Measurements from ENCODE around the gene UNG.

UNG gene

DNA sequence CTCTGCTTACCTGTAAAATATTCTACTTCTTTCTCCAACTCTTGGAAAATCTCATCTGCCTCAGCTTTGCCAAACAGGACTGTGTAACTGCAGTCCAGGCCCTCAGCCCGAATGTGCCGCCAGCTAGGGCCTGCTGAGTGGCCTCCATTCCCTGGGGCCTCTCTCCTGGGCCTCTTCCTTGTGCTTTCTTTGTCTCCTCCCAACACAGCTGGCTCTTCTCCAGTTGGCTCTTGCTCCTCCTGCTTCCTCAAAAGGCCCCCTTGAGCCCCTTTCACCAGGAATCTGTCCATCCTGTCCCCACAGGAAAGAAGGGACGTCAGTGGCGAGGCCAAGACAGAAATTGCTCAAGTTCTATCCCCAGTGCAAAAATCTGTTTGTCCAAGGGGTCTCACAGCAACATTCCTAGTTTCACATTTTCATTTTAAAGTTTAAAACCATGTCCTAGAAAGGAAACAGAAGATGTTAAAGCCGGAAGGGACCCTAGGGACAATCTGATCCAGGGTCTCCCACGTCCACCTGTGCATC lies 4.8 kb upstream of the UNG start:
- no peak for DNase-seq

DNA sequence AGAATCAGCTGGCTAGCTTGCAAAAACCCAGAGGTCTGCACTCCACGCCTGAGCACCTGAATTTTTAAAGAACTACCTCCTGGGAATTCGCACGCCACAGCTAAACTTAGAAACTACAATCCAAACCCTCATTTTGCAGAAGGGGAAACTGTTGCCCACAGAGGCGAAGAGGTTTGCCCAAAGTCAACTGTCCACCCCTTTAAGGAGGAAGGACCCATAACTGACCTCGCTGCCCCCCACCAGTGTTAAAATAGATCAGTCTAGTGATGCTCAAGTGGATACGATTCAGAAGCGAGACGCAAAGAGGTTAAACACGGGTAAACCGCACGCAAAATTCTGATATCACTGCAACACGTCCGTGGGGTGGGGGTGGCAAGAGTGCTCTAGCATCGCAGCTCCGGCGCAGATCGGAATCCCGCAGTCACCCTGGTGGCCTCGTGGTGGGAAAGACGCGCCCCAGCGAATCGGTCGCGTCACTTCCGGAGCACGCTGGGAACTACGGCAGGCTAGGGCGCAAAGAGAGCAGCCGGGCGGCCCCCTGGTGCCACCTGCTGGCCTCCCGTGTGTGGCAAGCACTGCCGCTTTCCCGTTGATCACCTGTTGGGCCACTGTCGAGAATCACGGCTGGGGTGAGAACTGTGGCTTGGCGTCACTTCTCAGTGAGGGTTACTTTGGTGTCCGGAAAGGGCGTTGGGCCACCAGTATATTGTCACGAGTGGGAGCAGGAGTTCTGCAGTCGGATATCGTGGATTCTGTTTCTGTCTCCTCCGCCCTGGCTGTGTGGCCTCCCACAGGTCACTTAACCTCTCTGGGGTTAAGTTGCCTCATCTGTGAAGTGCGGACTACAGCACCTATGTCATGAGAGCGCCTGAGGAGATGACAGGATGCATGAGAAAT lies 4.1 kb upstream of the UNG start, which contains the start of gene ALKBH2:
TSS of gene ALKBH2 (minus strand) at position 451 of the 897 bp plus-strand sequence. CDS start 686 bp downstream, outside the sequence.
- peak; percentile 91 for DNase-seq

DNA sequence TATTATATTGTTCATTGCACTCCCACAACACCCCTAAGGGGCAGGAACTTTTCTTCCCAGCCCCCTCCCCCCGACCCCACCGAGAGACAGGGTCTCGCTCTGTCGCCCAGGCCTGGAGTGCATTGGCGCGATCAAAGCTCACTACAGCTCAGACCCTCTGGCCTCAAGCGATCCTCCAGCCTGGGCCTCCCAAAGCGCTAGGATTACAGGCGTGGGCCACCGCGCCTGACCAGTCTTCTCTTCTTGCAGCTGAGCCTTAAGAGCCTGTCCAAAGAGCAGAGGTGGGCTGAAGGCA lies 310 bp upstream of the UNG start:
- no peak for DNase-seq

DNA sequence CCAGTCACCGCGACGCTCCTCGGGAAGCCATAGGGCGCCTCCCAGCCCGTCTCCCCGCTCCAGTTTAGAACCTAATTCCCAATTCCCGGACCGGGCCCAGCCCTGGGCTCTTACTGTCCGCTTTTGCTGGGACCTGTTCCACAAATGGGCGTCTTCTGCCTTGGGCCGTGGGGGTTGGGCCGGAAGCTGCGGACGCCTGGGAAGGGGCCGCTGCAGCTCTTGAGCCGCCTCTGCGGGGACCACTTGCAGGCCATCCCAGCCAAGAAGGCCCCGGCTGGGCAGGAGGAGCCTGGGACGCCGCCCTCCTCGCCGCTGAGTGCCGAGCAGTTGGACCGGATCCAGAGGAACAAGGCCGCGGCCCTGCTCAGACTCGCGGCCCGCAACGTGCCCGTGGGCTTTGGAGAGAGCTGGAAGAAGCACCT lies 797 bp downstream of the UNG start:
- no peak for DNase-seq

DNA sequence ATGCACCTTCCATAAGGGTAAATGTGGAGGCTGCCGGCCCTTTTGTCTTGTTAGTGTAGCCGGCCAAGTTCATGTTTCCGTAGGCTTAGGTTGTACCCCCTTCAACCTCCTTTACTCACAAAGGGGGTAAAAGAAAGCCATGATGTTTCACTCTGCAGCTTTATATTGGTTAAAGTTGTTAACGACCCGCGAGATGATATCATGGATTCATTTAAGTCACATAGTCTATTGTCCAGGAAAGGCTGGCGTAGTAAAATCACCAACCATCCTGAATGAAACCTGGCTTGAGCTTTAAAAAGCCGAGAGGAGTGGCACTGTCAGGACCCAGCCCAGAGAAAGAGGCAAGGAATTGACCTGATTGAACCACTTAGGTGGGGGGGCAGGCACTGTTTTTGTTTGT lies 1.3 kb downstream of the UNG start:
- DNase-seq = no peak

DNA sequence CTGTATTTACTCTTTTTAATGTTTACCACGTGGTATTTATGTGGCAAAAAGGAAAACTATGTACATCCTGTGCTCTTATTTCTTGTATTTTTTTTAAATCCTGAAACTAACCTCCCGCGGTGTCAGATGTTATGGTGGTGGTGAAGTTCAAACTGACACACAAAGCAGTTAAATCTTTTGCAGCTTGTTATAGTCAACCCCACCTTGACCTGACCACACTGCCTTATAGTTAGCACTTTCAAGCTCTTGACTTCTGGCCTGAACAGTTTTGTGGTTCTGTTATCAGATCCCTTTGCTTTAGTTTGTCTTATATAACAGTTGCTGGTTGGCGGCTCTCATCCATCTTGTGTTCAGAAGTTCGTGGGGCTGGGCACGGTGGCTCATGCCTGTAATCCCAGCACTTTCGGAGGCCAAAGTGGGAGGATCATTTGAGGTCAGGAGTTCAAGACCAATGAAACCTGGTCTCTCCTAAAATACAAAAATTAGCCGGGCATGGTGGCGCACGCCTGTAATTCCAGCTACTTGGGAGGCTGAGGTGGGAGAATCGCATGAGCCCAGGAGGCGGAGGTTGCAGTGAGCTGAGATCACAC lies 2.1 kb downstream of the UNG start:
- no peak for DNase-seq

DNA sequence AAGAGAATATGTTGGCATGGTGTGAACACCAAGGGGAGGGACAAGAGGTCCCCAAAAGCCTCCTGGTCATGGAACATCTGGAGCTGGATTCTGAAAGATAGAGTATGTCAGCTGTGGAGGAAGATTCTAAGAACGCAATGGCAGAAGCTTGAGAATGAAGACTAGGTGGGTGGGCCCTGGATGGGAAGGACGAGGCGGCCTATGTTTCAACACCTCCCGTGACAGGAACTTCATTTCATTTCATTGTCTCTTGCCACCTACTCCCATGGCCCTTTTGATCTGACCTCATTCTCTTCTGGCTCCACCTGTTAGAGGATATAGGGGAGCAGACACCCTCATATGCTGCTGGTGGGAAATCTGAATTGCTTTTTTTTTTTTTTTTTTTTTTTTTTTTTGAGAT lies 3.3 kb downstream of the UNG start:
- DNase-seq = no peak

DNA sequence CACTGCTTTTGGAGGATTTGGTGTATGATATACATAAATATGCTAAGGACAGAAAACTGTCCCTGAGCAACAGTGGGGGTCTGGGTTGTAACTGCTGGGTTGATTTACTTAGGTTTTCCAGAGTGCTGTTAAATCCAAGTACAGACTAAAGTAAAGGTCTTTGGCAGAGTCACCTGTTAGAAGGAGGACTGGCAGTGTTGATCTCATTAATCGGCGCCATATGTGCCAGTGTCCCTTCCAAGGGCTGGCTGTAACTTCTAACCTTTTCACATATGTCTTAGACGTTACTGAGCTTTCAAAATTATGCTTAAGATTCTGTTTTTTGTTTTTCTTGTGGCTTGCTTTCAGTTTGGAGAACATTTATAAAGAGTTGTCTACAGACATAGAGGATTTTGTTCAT lies 5.1 kb downstream of the UNG start:
- no peak for DNase-seq

DNA sequence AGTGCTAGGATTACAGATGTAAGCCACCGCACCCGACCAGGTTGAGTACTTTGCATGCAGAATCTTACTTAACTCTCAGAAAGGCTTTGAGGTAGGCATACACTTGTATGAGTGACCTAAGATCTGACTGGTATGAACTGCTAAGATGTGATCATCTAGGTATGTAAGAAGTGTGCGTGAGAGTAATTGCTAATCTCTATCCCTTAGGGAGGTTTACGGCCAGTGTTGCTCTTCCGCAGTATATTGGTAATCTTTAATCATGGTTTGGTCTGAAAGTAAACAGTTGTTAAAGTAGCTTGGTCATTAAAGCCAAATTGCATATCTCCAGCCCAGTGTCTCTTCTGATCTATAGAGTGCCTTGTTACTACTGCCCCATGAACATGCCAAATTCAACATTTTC lies 7.8 kb downstream of the UNG start:
- DNase-seq = no peak

DNA sequence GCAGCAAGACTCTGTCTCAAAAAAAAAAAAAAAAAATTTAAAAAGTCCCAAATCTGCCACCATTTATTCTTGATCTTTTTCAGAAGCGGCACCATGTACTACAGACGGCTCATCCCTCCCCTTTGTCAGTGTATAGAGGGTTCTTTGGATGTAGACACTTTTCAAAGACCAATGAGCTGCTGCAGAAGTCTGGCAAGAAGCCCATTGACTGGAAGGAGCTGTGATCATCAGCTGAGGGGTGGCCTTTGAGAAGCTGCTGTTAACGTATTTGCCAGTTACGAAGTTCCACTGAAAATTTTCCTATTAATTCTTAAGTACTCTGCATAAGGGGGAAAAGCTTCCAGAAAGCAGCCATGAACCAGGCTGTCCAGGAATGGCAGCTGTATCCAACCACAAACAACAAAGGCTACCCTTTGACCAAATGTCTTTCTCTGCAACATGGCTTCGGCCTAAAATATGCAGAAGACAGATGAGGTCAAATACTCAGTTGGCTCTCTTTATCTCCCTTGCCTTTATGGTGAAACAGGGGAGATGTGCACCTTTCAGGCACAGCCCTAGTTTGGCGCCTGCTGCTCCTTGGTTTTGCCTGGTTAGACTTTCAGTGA lies 12.5 kb downstream of the UNG start:
- no peak for DNase-seq

DNA sequence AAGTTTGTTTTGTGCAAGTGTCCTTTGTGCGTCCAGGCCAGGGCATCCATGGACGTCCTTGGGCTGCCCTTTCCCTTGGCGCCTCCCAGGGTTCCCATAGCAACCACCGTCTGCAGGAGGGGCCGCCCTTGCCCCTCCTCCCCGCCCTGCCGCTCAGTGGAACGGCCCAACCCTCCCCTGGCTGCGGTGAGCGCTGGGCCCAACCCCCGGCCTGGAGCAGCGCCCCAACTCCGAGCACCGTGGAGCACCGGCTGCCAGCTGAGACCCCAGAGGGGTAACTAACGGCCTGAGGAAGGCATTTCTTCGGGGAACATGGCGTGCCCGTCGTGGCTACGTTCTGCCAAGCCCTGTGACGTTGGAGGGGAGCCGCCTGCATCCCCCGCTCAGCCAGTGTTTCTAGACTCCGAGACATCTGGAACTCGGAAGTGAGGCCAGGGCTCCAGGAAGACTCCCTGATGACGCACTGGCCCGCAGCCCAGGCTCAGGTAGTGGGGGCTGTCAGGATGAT lies 13.6 kb downstream of the UNG start:
- DNase-seq = peak; percentile 54

DNA sequence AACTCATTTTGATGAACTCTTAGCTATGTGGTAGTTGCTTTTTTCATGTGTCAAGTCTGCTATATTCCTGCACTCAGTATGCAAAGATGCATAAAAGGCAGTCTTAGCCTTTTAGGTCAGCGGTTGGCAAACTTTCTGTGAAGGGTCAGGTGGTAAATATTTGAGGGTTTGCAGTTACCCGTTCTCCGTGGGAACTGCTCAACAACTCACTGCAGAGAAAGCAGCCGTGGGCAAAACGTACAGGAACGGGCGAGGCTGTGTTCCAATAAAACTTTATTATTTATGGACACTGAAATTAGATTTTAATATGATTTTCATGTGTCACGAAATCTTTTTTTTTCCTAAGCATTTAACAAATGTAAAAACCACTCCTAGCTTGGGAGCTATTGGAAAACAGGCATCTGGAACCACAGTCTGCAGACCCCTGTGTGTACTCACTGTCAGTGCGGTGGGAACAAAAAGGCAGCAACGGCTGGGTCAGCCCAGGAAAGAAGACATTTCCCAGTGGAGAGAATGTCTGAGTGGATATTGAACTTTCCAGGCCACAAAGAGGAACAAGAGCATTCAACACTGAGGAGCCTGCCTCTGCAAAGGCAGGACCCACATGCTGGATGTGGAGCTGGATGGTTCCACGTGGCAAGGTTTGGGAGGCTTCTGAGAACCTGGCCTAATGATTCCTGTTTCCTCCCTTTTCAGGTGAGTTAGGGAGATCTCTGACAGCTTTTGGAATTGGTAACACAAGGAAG lies 15.5 kb downstream of the UNG start:
- no peak for DNase-seq

DNA sequence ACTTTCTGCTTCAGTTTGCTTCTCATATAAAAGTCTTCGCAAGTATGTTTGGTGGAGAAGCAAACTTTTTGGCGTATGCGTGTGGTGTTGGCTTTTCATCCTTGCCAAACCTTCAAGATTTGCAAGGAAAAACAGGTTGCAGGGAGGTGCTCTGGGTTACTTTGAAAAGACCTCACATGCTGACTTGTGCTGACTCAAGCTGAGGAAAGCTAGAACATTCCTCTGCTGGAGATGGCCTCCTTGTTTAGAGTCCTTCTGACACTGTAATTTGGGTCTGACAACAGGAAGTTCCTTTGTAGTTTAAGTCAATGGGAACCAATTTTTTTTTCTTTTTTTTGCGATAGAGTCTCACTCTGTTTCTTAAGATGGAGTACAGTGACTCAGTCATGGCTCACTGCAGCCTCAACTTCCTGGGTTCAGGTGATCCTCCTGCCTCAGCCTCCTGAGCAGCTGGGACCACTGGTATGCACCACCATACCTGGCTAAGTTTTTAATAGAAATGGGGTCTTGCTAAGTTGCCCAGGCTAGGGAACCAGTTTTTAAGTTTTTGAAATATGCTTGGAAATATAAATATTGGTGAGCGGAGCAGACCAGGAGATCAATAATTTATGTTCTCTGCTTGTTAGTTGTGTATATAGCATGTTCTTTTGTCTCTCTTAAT lies 16.4 kb downstream of the UNG start:
- no peak for DNase-seq

DNA sequence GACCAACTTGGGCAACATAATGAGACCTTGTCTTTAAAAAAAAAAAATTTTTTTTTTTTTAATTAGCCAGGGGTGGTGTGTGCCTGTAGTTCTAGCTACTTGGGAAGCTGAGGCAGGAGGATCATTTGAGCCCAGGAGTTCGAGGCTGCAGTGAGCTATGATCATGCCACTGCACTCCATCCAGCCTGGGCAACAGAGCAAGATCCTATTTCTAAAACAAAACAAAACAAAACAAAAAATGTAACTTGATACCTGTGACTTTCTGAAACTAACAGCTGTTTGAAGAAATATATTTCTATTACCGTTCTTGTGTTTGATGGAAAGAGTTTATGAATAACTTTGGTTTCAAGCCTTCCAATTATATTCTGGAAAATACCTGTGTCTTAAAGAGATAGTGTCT lies 17.2 kb downstream of the UNG start:
- DNase-seq = no peak

DNA sequence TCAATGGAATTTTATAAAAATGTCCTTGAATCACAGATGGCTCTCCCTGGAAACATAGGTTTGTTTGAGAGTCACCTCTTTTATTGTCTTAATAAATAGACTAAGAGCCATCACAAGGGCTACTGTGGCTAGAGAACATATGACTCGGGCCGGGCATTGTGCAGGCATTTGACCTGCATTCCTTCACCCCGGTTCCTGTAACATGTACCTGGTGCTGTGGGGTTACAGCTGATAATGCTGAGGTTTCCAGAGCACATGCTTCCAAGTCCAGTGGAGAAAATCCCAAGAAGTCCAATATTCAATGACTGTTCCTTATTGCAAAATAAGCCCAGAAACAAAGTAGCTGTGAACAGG lies 18.0 kb downstream of the UNG start:
- no peak for DNase-seq

DNA sequence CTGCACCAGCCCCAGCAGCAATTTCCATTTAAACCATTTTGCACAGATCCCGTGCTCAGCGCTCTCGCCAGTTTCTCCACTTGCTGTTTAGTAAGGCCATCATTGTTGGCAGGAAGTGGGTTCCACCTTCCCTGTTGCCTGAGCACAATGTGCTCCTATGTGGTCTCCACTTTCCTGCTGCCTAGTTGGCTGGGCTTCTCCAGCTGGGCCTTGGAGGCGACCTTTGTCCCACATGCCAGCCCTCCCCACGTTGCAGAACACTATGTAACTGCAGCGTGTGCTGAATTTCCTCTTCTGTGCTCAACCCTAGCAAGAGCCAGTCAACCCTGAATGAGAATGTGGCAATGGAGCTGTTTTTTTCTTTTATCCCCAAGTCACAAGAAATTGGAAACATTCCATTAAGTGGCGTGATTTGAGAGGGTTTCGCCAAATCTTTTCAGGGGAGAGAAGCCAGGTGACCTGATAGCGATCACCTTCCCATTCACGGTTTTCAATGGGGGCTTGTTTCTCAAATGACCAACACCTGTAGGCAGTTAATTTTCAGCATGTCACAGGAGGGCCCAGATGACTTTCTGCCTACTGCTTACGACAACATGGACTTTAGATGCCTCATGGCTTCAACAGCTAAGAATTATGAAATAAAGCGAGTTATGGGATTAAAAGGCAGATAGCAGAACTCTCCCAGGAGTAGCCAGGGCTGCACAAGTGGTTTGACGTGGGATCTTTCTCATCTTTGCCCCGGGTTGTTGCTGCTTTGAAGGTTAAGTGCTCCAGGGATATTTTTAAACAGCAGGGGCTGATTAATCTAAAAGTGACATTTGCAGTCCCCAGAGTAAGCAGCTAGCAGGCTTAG lies 18.6 kb downstream of the UNG start, which contains the start of gene ACACB:
TSS of gene ACACB (plus strand) at position 830 of the 853 bp plus-strand sequence. CDS start 22,819 bp downstream, outside the sequence.
- no peak for DNase-seq

DNA sequence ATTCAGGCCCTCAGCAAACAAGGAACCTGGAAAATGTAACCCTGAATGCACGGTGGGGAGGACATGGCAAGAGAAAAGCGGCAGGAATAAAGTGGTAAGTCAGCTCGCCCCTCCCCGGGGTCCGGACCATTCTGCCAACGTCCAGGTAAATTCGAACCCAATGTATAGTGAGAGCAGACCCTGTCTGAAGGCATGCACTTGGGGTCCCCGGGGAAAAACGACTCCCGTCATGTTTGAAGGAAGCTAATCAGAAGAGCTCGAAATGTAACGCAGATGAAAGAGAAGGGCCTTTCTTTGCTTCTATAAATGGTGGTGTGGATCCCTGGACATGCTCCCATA lies 19.2 kb downstream of the UNG start:
- DNase-seq = no peak

DNA sequence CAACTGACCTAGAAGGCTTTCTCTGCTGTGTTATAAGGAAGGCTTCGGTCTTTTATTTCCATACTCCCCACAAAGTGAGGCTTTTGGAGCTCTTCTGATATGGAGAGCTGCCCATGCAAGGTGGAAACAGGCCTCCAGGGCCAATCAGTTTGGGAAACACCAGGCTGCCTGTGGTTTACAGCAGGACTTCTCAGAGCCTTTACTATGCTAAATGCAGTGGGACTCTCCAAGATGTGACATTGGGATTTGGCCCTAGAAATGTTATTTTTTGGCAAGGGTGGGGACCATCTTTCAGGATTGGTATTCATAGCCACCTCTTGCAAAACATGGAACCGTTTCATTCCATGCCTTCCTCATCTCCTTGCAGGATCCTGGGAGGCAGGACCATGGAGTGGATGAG lies 22.7 kb downstream of the UNG start:
- DNase-seq = no peak

DNA sequence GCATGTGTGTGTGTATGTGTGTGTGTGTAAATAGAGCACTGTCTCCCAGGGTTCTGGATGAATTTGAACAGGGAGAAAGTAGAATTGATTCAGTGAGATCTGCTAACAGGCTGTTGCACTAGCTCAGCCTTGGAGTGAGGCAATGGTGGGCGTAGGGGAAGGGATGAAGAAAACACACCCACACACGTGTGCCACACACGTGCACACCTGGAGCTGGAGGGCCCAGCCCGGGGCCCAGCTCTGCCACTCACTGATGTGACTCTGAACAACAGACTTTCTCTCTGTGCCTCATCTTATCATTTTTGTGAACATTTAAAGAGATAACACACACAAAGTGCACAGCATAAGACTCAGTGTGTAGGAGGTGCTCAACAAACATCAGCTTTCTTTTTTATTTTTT lies 23.2 kb downstream of the UNG start:
- DNase-seq = no peak

DNA sequence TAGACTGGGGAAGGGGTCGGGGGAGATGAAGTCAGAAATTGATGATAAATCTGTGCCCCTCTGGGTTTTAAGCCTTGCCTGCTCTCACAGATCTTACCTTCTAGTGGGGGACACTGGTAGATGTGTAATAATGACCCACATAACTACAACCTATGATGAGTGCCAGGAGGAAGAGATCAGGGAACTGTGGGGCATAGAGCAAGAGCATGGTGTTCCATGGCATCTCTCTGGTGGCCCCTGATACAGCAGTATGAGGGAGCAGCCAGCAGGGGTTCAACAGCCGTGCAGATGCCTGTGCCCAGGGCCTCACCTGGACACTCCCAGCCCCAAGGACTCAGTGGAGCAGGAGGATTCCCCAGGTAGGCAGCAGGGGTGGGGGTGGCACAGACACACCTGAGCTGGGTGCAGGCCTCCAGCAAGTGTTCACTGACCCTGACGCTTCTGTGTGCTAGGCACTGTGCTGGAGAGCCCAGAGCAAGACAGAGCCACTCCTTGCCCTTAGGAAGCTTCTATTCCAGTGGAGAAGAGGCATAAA lies 24.0 kb downstream of the UNG start:
- DNase-seq = no peak
